SK-N-MC (cell line): ENCODE results near the gene FGF1.

ENCODE experiments used
- DNase-seq: peaks from one replicate; pipeline ENCODE4 v3.0.0-alpha.2; 2011; ENCODE audit warnings: low read depth, low spot score
- H3K27ac ChIP-seq: fragments of 200-600 bp; sonication (generic); 2 replicates; pipeline ENCODE4 v1.5.1; 2016; ENCODE audit warnings: mixed run types
- H3K36me3 ChIP-seq: fragments of 200-600 bp; sonication (generic); 2 replicates; pipeline ENCODE4 v1.6.1; 2017; ENCODE audit warnings: antibody characterized with exemption, low read length, mixed read lengths; ENCODE audit not compliant: insufficient read depth
- H3K4me3 ChIP-seq: fragments of 200-600 bp; sonication (generic); 2 replicates; pipeline ENCODE4 v1.5.1; 2016
- H3K9ac ChIP-seq: fragments of 200-600 bp; sonication (generic); 2 replicates; pipeline ENCODE4 v1.8.0; 2017; ENCODE audit warnings: mixed run types, mixed read lengths; ENCODE audit not compliant: insufficient read length
- H3K9me3 ChIP-seq: fragments of 200-600 bp; sonication (generic); 2 replicates; pipeline ENCODE4 v1.6.1; 2017; ENCODE audit warnings: low read depth, mild to moderate bottlenecking, antibody characterized with exemption, low read length, moderate library complexity, mixed read lengths
- EZH2 ChIP-seq: fragments of 200-600 bp; sonication (generic); IDR thresholded peaks from one replicate; pipeline ENCODE4 v1.6.1; 2017; ENCODE audit warnings: antibody characterized with exemption
- FOXP2 ChIP-seq: optimal IDR thresholded peaks from 2 replicates; pipeline ENCODE3; 2011; ENCODE audit warnings: mild to moderate bottlenecking, moderate library complexity; ENCODE audit not compliant: insufficient read depth; ENCODE audit errors: extremely low read length, control extremely low read depth
- POLR2AphosphoS5 ChIP-seq: IDR thresholded peaks from 2 replicates; pipeline ENCODE4 v1.6.1; 2012; ENCODE audit warnings: mild to moderate bottlenecking, low read depth, low read length, borderline replicate concordance

The FGF1 gene

GRCh38 chr5:142644640-142645361 lies 41.1 kb downstream of the FGF1 start:
- Histone ChIP-seq H3K4me3 (no peak overlapping the region), H3K9ac (no peak overlapping the region), H3K36me3 (no peaks in the 10 kb centered on the region), H3K27ac (no peak overlapping the region), H3K9me3 (no peaks in the 10 kb centered on the region)
- no peak for TF ChIP-seq FOXP2
- DNase-seq, result no peak

- H3K27ac ChIP-seq, result no peak overlapping the region
- no peaks in the 10 kb centered on the region for H3K36me3 ChIP-seq
- no peak overlapping the region for H3K9ac ChIP-seq
- TF ChIP-seq FOXP2, result no peak
- TF ChIP-seq EZH2, result no peak
- TF ChIP-seq POLR2AphosphoS5, result no peak
- H3K4me3 ChIP-seq, result no peak overlapping the region
- no peaks in the 10 kb centered on the region for H3K9me3 ChIP-seq
- DNase-seq, result no peak
These were observed 41.8 kb downstream of the FGF1 start for GRCh38 chr5:142644127-142644526.

GRCh38 chr5:142643634-142644033 lies 42.3 kb downstream of the FGF1 start:
- Histone ChIP-seq H3K27ac (no peak overlapping the region), H3K36me3 (no peaks in the 10 kb centered on the region), H3K9me3 (no peaks in the 10 kb centered on the region), H3K9ac (no peak overlapping the region), H3K4me3 (no peak overlapping the region)
- TF ChIP-seq EZH2 (no peak), POLR2AphosphoS5 (no peak)
- DNase-seq, result no peak

- no peak for DNase-seq
- H3K27ac ChIP-seq, result no peak overlapping the region
- TF ChIP-seq EZH2, result no peak
- TF ChIP-seq FOXP2, result no peak
- no peak for TF ChIP-seq POLR2AphosphoS5
- no peaks in the 10 kb centered on the region for H3K9me3 ChIP-seq
- H3K9ac ChIP-seq, result no peak overlapping the region
- no peak overlapping the region for H3K4me3 ChIP-seq
- H3K36me3 ChIP-seq, result no peaks in the 10 kb centered on the region
These were observed 43.5 kb downstream of the FGF1 start for GRCh38 chr5:142642427-142642826.

- no peaks in the 10 kb centered on the region for H3K36me3 ChIP-seq
- no peak overlapping the region for H3K9ac ChIP-seq
- no peak overlapping the region for H3K4me3 ChIP-seq
- no peak for TF ChIP-seq EZH2
- no peak for TF ChIP-seq POLR2AphosphoS5
- no peak for TF ChIP-seq FOXP2
- DNase-seq, result no peak
- no peak overlapping the region for H3K27ac ChIP-seq
- no peaks in the 10 kb centered on the region for H3K9me3 ChIP-seq
These were observed 44.2 kb downstream of the FGF1 start for GRCh38 chr5:142641711-142642110.

GRCh38 chr5:142640316-142641005 lies 45.4 kb downstream of the FGF1 start:
- no peak for DNase-seq
- TF ChIP-seq POLR2AphosphoS5, result no peak
- no peak for TF ChIP-seq FOXP2
- TF ChIP-seq EZH2, result no peak

GRCh38 chr5:142639455-142639854 lies 46.4 kb downstream of the FGF1 start:
- no peak for TF ChIP-seq FOXP2
- no peak for TF ChIP-seq EZH2
- TF ChIP-seq POLR2AphosphoS5, result no peak
- Histone ChIP-seq H3K9ac (no peak overlapping the region), H3K9me3 (no peaks in the 10 kb centered on the region), H3K27ac (no peak overlapping the region), H3K36me3 (no peaks in the 10 kb centered on the region), H3K4me3 (no peak overlapping the region)
- DNase-seq, result no peak

More at GRCh38 chr5:142640316-142641005, 45.4 kb downstream of the FGF1 start:
- H3K4me3 ChIP-seq, result no peak overlapping the region
- H3K9me3 ChIP-seq, result no peaks in the 10 kb centered on the region
- H3K27ac ChIP-seq, result no peak overlapping the region
- H3K36me3 ChIP-seq, result no peaks in the 10 kb centered on the region
- no peak overlapping the region for H3K9ac ChIP-seq

- no peaks in the 10 kb centered on the region for H3K36me3 ChIP-seq
- TF ChIP-seq FOXP2 (no peak), POLR2AphosphoS5 (no peak), EZH2 (no peak)
- DNase-seq, result no peak
- H3K9me3 ChIP-seq, result no peaks in the 10 kb centered on the region
- H3K27ac ChIP-seq, result no peak overlapping the region
- no peak overlapping the region for H3K9ac ChIP-seq
- no peak overlapping the region for H3K4me3 ChIP-seq
These were observed 48.0 kb downstream of the FGF1 start for GRCh38 chr5:142637871-142638270.
